D341Med (cell line): ENCODE results near the gene LVRN.

Source experiments
- DNase-seq: peaks from one replicate; pipeline ENCODE4 v3.0.0; 2012; ENCODE audit warnings: low spot score

LVRN gene

GRCh38 chr5:116025866-116026265 lies 63.6 kb downstream of the LVRN start:
- no peak for DNase-seq

GRCh38 chr5:116032094-116032517 lies 69.8 kb downstream of the LVRN start, which contains the start of gene ARL14EPL:
Gene ARL14EPL, plus strand, starts transcription at chr5:116032472. Its CDS starts 18,994 bp downstream, at chr5:116051466.
- DNase-seq = peak; percentile 33

GRCh38 chr5:116032991-116033390 lies 70.7 kb downstream of the LVRN start:
- no peak for DNase-seq

DNA sequence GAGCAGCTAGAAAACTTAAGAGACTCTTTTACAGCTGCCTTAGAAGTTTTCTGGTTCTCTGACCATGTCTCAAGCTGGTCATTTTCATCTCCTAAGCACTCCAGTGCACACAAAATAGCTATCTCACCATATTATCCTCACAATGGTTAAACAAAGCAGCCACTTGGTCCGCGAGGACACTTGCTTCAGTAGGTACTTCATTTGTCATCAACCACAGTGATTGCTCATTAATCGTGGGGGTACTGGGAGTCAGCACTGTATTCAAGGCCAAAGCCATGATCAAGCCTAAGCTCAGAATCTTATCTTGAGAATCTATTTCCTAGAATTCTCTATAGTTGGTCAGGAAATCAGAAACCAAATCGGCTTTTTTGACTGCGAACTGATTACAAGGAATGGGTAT lies 72.8 kb downstream of the LVRN start:
- DNase-seq = no peak

DNA sequence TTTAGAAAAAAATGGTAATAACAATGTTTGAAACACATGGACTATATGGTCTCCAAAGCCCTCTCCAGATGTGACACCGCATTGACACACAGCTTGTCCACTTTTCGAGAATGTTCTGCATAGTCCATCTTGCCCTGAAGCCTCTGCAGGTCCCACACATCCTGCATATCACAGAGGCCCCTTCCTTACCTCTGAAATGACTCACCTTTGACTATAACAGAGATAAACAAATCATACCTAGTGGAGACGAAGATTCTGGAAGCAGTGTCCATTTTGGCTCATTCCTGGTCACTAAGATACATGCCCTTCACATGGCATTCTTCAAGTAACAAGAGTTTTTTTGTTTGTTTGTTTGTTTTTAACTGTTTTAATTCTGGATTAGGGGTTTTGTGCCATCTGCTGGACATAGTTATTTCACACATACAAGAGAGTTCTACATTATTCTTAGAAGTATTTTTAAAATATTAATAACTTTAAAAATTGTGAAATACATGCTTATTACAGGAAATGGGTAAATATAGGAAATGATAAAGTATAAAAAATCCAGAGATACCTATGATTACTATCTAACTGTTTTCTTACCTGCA lies 75.1 kb downstream of the LVRN start:
- no peak for DNase-seq

- DNase-seq = no peak
Measured at GRCh38 chr5:116038817-116039216, 76.5 kb downstream of the LVRN start.

DNA sequence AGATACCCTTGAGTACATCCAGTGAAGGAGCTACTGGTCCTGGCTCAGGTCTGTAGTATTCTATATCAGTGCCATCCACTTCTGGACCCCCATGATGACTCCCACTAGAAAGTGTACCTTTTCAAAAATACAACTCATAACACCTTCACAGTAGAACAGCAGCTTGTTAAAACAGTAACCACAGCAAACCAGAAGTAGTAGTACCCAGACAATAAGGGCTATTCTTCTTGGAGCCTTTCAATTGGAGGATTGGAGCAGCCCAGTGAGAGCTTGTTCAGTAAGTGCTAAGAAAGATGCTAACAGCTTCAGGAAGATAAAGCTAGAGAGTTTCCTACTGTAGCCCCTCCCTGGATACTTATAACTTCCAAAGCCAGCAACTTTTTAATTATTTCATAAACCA lies 80.1 kb downstream of the LVRN start:
- DNase-seq = no peak

- DNase-seq = no peak
Measured at GRCh38 chr5:116044073-116044472, 81.8 kb downstream of the LVRN start.

DNA sequence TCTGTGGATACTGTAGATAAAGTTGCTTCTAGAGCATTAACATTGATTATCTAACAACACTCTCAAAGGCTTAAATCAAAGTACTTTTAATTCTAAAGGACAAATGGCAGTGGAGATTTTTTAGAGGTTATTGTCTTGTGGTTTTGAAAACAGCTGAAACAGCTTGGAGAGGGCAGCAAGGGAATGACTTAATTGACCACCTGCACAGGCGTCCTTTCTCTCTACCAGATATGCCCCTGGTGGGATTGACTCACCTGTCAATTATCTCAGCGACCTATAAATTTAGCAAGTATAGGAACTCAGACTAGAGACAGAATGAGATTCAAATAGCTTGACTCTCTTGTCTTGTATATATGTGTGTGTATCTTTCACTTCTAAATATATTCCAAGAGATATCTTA lies 83.5 kb downstream of the LVRN start:
- DNase-seq = no peak

DNA sequence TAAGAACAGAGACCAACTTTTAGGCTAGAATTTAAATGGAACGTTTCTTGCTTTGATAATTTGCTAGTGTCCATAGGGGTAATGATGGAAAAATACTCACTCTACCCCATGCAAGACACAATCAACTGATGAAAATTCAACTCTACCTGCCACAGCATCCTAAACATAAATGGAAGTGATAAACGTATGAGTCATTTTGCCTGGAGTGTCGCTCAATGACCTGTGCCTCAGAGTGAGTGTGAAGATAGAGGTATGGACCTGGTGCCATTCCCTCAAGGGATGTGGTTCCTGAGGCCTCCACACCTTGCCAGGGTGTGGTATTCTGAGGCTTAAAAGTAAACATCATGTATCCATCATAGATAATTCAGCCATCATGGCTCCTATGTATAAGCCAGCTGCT lies 84.0 kb downstream of the LVRN start:
- DNase-seq = no peak

DNA sequence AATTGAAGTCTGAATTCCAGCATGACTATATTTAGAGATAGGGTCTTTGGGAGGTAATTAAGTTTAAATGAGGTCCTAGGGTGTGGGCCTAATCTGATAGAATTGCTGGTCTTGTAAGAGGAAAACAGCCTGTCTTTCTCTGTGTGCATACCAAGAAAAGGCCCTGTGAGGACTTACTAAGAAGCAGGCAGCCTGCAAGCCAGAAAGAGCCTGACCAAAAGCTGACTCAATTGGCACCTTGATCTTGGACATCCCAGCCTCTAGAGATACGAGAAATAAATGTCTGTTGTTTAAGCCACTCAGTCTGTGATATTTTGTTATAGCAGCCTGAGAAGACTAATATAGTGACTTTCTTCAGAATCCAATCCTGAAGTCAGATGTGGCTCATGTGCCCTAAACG lies 84.5 kb downstream of the LVRN start:
- no peak for DNase-seq

GRCh38 chr5:116058346-116058936 lies 96.2 kb downstream of the LVRN start:
- DNase-seq = no peak

DNA sequence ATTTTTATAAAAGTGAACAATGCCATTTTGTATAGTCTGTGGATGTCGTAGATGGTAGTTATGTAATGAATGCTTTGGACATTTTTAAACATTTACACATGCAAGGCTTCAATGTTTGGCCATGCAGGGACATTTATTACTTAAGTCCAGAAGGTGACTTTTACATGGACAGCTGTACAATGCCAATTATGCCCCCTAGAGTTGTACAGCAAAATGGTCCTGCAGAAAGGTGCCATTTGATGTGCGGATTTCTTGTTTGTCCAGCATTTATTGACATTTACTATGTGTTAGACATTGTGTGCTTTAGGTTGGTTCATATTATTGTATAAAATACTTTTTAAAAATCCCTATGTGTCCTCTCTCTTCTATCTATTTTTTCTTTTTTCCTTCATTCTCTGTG lies 100.1 kb downstream of the LVRN start:
- no peak for DNase-seq

DNA sequence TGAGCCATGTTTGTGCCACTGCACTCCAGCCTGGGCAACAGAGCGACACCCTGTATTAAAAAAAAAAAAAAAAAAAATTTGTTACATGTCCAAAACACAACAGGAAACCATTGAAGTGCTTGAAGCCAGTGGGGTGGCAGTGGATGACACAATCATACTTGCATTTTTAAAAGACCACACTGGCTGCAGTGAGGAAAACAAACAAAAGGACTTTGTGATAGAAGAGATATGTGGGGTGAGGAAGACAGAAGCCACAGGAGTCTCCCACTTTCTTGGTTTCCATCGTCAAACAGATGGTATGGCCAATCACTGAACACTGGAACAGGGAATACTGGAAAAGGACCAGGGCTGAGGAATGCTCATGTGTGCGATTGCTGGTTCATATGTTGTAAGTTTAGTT lies 101.7 kb downstream of the LVRN start:
- no peak for DNase-seq

DNA sequence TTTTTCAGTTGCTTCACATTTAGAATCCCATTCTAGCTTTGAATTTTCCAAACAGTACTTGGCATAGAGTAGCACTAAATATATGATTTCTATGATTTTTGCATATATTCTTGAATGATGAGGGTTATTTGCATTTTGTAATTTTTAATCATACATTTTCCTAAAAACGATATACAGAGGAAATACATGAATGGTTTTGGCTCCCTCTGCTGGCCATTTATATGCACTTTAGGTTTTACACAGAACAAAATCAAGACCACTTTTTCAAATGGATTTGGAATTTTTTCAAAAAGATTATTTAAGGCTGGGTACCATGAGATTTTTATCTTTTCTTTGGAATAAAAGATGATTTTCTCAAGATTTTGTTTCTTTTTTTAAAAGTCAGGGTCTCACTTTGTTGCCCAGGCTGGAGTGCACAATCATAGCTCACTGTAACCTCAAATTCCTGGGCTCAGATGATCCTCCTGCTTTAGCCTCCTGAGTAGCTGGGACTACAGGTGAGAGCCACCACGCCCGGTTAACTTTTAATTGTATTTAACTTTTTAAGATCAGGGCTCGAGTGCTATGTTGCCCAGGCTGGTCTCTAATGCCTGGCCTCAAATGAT lies 105.9 kb downstream of the LVRN start:
- DNase-seq = no peak

DNA sequence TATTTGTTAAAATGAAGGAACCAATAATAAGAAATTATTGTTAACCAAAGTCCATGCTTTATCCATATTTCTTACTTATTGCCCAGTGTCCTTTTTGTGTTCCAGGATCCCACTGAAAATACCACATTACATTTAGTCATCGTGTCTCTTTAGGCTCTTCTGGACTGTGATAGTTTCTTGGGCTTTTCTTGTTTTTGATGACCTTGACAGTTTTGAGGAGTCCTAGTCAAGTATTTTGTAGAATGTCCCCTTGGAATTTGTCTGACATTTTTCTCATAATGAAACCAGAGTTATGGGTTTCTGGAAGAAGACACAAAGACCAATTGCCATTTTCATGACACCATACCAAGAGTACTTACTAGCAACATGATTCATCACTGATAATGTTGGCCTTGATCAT lies 108.9 kb downstream of the LVRN start:
- DNase-seq = no peak

DNA sequence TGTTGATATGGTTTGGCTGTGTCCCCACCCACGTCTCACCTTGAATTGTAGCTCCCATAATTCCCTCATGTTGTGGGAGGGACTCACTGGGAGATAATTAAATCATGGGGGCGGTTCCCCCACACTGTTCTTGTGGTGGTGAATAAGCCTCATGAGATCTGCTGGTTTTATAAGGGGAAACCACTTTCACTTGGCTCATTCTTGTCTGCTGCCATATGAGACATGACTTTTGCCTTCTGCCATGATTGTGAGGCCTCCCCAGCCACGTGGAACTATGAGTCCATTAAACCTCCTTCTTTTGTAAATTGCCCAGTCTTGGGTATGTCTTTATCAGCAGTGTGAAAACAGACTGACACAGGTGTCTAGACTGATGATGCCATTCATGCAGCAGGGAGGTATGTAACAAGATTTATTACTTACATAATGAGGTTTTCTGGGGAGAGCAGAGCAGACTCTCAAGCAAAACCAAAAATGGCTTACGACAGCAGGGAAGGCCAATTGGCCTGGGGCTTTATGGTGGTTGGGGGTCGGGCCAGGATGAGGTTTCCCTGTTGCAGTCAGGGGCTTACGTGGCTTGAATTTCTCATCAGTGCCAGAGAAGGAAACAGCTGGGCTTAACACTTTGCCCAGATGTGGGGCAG lies 113.0 kb downstream of the LVRN start:
- DNase-seq = no peak

DNA sequence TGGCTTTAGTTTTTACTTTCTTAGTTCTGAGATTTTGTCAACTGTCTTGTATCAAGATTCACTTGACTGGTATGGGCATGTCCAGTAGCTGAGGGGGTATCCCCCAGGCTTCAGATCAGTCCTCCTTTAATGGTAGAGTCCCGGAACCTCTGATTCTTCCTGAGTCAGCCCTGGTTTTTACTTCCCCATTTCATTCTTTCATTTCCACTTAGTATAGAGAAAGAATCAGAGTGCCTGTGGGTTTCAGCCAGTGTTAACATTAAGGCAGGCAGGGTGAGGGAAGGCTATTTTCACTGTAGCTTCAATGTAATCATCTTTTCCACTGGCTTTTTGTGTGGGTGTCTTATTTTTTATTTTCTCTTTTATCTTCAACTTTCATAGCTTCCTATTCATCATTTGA lies 114.2 kb downstream of the LVRN start:
- no peak for DNase-seq
